Testis (tissue), 2 donors: ENCODE results near the gene NUBP2.

Source experiments
- POLR2A ChIP-seq: fragments of 450-650 bp; IDR thresholded peaks from one replicate; pipeline ENCODE4 v1.6.1; 2017; ENCODE audit warnings: antibody characterized with exemption, mild to moderate bottlenecking, moderate library complexity
- TF ChIP-seq, protein P1 (sequence below), 3 experiments: fragments of 450-650 bp in 2 of 3; fragments of 200-600 bp in 1 of 3; sonication (generic) in 1 of 3; IDR thresholded peaks; one replicate each; pipeline ENCODE4 v1.5.1; 2016 to 2019; ENCODE audit warnings: antibody characterized with exemption in 3 of 3, mild to moderate bottlenecking in 2 of 3, moderate library complexity in 1 of 3

GRCh38 chr16:1768767-1769401 is 13.9 kb upstream of the NUBP2 start:
- no peak for TF ChIP-seq POLR2A
- TF ChIP-seq, protein P1, sequence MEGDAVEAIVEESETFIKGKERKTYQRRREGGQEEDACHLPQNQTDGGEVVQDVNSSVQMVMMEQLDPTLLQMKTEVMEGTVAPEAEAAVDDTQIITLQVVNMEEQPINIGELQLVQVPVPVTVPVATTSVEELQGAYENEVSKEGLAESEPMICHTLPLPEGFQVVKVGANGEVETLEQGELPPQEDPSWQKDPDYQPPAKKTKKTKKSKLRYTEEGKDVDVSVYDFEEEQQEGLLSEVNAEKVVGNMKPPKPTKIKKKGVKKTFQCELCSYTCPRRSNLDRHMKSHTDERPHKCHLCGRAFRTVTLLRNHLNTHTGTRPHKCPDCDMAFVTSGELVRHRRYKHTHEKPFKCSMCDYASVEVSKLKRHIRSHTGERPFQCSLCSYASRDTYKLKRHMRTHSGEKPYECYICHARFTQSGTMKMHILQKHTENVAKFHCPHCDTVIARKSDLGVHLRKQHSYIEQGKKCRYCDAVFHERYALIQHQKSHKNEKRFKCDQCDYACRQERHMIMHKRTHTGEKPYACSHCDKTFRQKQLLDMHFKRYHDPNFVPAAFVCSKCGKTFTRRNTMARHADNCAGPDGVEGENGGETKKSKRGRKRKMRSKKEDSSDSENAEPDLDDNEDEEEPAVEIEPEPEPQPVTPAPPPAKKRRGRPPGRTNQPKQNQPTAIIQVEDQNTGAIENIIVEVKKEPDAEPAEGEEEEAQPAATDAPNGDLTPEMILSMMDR (IDR thresholded peaks at IDR 0.05): no peak
